CD14-positive monocyte (primary cell): Measurements from ENCODE around the gene JPH2. TPM values are rescaled to one million over a fixed set of nuclear protein-coding genes. Genes with fewer than 3 reads are reported as not detected.

ENCODE experiments used
- DNase-seq, 3 donors: peaks; one replicate each; pipeline ENCODE4 v3.0.0-alpha.2; 2011 to 2022
- H2AFZ ChIP-seq: 2 replicates; pipeline ENCODE4 v1.6.0; 2012; ENCODE audit warnings: mild to moderate bottlenecking, low read depth, low read length, inconsistent platforms; ENCODE audit not compliant: insufficient read depth, poor library complexity, severe bottlenecking
- H3K27ac ChIP-seq, 2 donors: 1 replicate in 1 of 2; 2 replicates in 1 of 2; pipeline ENCODE4 v1.5.1; 2012 to 2013; ENCODE audit warnings: low read length in 2 of 2, control low read depth in 1 of 2, inconsistent platforms in 1 of 2, low read depth in 1 of 2, mild to moderate bottlenecking in 1 of 2
- H3K27me3 ChIP-seq, 2 donors: one replicate each; pipeline versions ENCODE4 v1.6.0 to v1.6.1; 2011 to 2013; ENCODE audit warnings: low read length in 2 of 2; ENCODE audit not compliant: control insufficient read depth in 2 of 2, insufficient read depth in 2 of 2
- H3K36me3 ChIP-seq, 2 donors: replicated peaks in 1 of 2; 1 replicate in 1 of 2; 2 replicates in 1 of 2; pipeline versions ENCODE4 v1.5.1 to v1.6.1; 2012 to 2013; ENCODE audit warnings: low read length in 2 of 2, control low read depth in 1 of 2, inconsistent platforms in 1 of 2, mild to moderate bottlenecking in 1 of 2; ENCODE audit not compliant: insufficient read depth in 2 of 2, control insufficient read depth in 1 of 2
- H3K4me1 ChIP-seq, 2 donors: 1 replicate in 1 of 2; 2 replicates in 1 of 2; pipeline versions ENCODE4 v1.5.1 to v1.6.1; 2012 to 2013; ENCODE audit warnings: low read length in 2 of 2, control low read depth in 1 of 2, inconsistent platforms in 1 of 2, mild to moderate bottlenecking in 1 of 2, moderate library complexity in 1 of 2; ENCODE audit not compliant: insufficient read depth in 2 of 2, control insufficient read depth in 1 of 2
- H3K4me2 ChIP-seq: replicated peaks from 2 replicates; pipeline ENCODE3; 2012; ENCODE audit warnings: low read length, moderate library complexity, mild to moderate bottlenecking; ENCODE audit not compliant: poor library complexity, severe bottlenecking; ENCODE audit errors: extremely low read depth
- H3K4me3 ChIP-seq, 3 experiments: fragments of 200-600 bp in 1 of 3; sonication (generic) in 1 of 3; replicated peaks in 1 of 3; 1 replicate in 2 of 3; 2 replicates in 1 of 3; pipeline ENCODE4 v1.5.1; 2011 to 2013; ENCODE audit warnings: low read length in 3 of 3, mild to moderate bottlenecking in 3 of 3, control low read depth in 2 of 3, low read depth in 2 of 3, inconsistent platforms in 1 of 3, moderate library complexity in 1 of 3
- H3K79me2 ChIP-seq: 2 replicates; pipeline ENCODE4 v1.6.0; 2012; ENCODE audit warnings: mild to moderate bottlenecking, control low read depth, inconsistent platforms, low read length, moderate library complexity; ENCODE audit not compliant: insufficient read depth
- H3K9ac ChIP-seq: 2 replicates; pipeline ENCODE4 v1.6.0; 2017; ENCODE audit warnings: low read length, mild to moderate bottlenecking; ENCODE audit not compliant: insufficient read depth, poor library complexity, severe bottlenecking
- H3K9me3 ChIP-seq, 2 donors: replicated peaks in 1 of 2; 1 replicate in 1 of 2; 2 replicates in 1 of 2; pipeline versions ENCODE4 v1.5.1 to v1.6.1; 2012 to 2013; ENCODE audit warnings: low read length in 2 of 2, control low read depth in 1 of 2; ENCODE audit not compliant: control insufficient read depth in 1 of 2, insufficient read depth in 1 of 2
- H4K20me1 ChIP-seq: 2 replicates; pipeline ENCODE4 v1.6.0; 2012; ENCODE audit warnings: mild to moderate bottlenecking, low read length, control low read depth, moderate library complexity; ENCODE audit not compliant: insufficient read depth
- H3K27ac Mint-ChIP-seq, 7 donors: one replicate each; pipeline ENCODE4 v1.8.0; 2020; ENCODE audit warnings: mild to moderate bottlenecking in 7 of 7, mixed read lengths in 7 of 7, moderate library complexity in 6 of 7, inconsistent platforms in 2 of 7
- H3K27me3 Mint-ChIP-seq, 3 donors: one replicate each; pipeline ENCODE4 v1.8.0; 2021 to 2022; ENCODE audit warnings: low read depth in 3 of 3, mild to moderate bottlenecking in 3 of 3, mixed read lengths in 3 of 3, moderate library complexity in 3 of 3, inconsistent platforms in 1 of 3
- H3K36me3 Mint-ChIP-seq, 2 donors: one replicate each; pipeline ENCODE4 v1.8.0; 2020; ENCODE audit warnings: mixed read lengths in 2 of 2, inconsistent platforms in 1 of 2, mild to moderate bottlenecking in 1 of 2
- H3K4me1 Mint-ChIP-seq: one replicate; pipeline ENCODE4 v1.8.0; 2020; ENCODE audit warnings: mild to moderate bottlenecking, mixed read lengths
- H3K4me3 Mint-ChIP-seq, 2 donors: one replicate each; pipeline ENCODE4 v1.8.0; 2020; ENCODE audit warnings: mild to moderate bottlenecking in 2 of 2, mixed read lengths in 2 of 2, moderate library complexity in 1 of 2
- H3K9me3 Mint-ChIP-seq, 7 donors: one replicate each; pipeline ENCODE4 v1.8.0; 2020 to 2022; ENCODE audit warnings: mixed read lengths in 7 of 7, mild to moderate bottlenecking in 6 of 7, moderate library complexity in 6 of 7, inconsistent platforms in 2 of 7
- WGBS: methylation state at CpG from one replicate; pipeline ENCODE4 v1.1.5; 2013; ENCODE audit warnings: missing lambda C conversion rate; ENCODE audit not compliant: insufficient coverage; 5-methylcytosine and 5-hydroxymethylcytosine counted together
- intact Hi-C, 2 donors: fragments of 100-400 bp; cut with micrococcal nuclease; formaldehyde crosslinking; loops; one replicate each; pipeline versions ENCODE4 v1.15.0 to v1.15.1; 2023
- polyA plus RNA-seq, 3 donors: library from polyadenylated mRNA; depleted of rRNA in 1 of 3; unstranded in 2 of 3; stranded (reverse) in 1 of 3; fragments of 300-500 nt in 2 of 3; fragments of >200 nt in 1 of 3; fragmentation: Illumina TruSeq in 2 of 3; gene quantifications; 1 replicate in 2 of 3; 2 replicates in 1 of 3; pipeline ENCODE4 v1.2.3, GENCODE V29; 2012 to 2021
- TF ChIP-seq, protein P1 (sequence below): fragments of 200-600 bp; IDR thresholded peaks from one replicate; pipeline ENCODE4 v1.8.0; 2022; ENCODE audit warnings: antibody characterized with exemption, mild to moderate bottlenecking

JPH2 gene
- polyA plus RNA-seq, 3 donors: not detected

DNA sequence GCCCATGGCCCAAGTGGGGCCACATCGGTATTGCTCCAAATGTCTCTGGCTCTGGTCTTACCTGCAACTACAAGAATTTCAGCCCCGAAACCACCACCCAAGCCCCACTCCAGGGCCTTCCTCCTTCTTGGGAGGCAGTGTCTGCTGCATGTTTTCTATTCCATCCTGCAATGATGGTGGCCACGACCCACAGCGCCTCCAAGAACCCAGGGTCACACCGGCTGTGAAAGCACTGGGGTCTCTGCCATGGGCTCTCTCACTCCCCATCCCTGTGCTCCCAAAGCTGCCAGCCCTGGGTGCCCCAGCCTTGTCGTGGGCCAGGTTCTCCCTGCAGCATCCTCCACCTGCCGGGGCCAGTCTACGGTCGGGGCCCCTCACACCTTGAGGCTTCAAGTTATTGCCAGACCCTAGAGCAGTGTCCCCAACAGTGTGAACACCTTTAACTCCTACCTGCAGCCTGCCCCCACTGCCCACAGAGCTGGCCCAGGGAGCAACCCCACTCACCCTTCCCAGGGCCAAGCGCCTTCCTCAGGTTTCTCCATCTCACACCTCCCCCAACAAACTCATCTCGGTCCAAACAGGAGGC is 115.4 kb downstream of the JPH2 start:
- no peak overlapping the region for H2AFZ ChIP-seq
- no peak overlapping the region for H3K4me2 ChIP-seq
- H3K4me1 ChIP-seq: peaks cover 81 to 95% of the 10 kb centered on the region in 2 donors
- Mint-ChIP-seq H3K4me3 (no peak overlapping the region), H3K36me3 (no peaks in the 10 kb centered on the region), H3K4me1 (peaks cover 81% of the 10 kb centered on the region), H3K27me3 (peaks cover 0 to 9% (median 7%) of the 10 kb centered on the region in 3 donors), H3K9me3 (peaks cover 0 to 4% (median 0%) of the 10 kb centered on the region in 7 donors), H3K27ac (peak overlapping the region in 4 of 7 donors; percentile 10 to 71 (median 22))
- no peaks in the 10 kb centered on the region for H3K36me3 ChIP-seq
- H4K20me1 ChIP-seq: no peaks in the 10 kb centered on the region
- no peak for DNase-seq
- no peak overlapping the region for H3K9ac ChIP-seq
- H3K79me2 ChIP-seq: no peaks in the 10 kb centered on the region
- WGBS: 88% methylated on average over 11 of the region's 11 CpGs
- no peak overlapping the region for H3K4me3 ChIP-seq
- TF ChIP-seq, protein P1, sequence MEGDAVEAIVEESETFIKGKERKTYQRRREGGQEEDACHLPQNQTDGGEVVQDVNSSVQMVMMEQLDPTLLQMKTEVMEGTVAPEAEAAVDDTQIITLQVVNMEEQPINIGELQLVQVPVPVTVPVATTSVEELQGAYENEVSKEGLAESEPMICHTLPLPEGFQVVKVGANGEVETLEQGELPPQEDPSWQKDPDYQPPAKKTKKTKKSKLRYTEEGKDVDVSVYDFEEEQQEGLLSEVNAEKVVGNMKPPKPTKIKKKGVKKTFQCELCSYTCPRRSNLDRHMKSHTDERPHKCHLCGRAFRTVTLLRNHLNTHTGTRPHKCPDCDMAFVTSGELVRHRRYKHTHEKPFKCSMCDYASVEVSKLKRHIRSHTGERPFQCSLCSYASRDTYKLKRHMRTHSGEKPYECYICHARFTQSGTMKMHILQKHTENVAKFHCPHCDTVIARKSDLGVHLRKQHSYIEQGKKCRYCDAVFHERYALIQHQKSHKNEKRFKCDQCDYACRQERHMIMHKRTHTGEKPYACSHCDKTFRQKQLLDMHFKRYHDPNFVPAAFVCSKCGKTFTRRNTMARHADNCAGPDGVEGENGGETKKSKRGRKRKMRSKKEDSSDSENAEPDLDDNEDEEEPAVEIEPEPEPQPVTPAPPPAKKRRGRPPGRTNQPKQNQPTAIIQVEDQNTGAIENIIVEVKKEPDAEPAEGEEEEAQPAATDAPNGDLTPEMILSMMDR: no peak
- H3K9me3 ChIP-seq: no peaks in the 10 kb centered on the region
- H3K27me3 ChIP-seq: no peaks in the 10 kb centered on the region
- no peak overlapping the region for H3K27ac ChIP-seq
- intact Hi-C loops: loop anchor here in 1 of 2 donors (10.0 kb wide), 1 partner anchor 137 kb away; no protein-coding TSS in a partner anchor

GRCh38 chr20:44071057-44071456 is 115.9 kb downstream of the JPH2 start:
- H3K4me3 Mint-ChIP-seq: no peak overlapping the region
- no peaks in the 10 kb centered on the region for H3K36me3 Mint-ChIP-seq
- H3K79me2 ChIP-seq: no peaks in the 10 kb centered on the region
- peaks cover 0 to 9% (median 7%) of the 10 kb centered on the region in 3 donors for H3K27me3 Mint-ChIP-seq
- H3K36me3 ChIP-seq: no peaks in the 10 kb centered on the region
- no peak overlapping the region for H3K4me2 ChIP-seq
- H4K20me1 ChIP-seq: no peaks in the 10 kb centered on the region
- peaks cover 0 to 4% (median 0%) of the 10 kb centered on the region in 7 donors for H3K9me3 Mint-ChIP-seq
- H3K27ac ChIP-seq: peak overlapping the region in 1 of 2 donors; percentile 95
- no peak overlapping the region for H3K4me3 ChIP-seq
- TF ChIP-seq, protein P1: no peak
- peaks cover 80% of the 10 kb centered on the region for H3K4me1 Mint-ChIP-seq
- WGBS: 87% methylated on average over 10 of the region's 10 CpGs
- intact Hi-C loops: loop anchor here in 1 of 2 donors (10.0 kb wide), 1 partner anchor 136 kb away; no protein-coding TSS in a partner anchor
- no peak overlapping the region for H2AFZ ChIP-seq
- DNase-seq: no peak
- H3K4me1 ChIP-seq: peaks cover 77 to 89% of the 10 kb centered on the region in 2 donors
- peak overlapping the region in 4 of 7 donors; percentile 23 to 99 (median 42) for H3K27ac Mint-ChIP-seq
- no peak overlapping the region for H3K9ac ChIP-seq
- H3K9me3 ChIP-seq: no peaks in the 10 kb centered on the region
- H3K27me3 ChIP-seq: no peaks in the 10 kb centered on the region
